NCI-H526 treated with DMSO at 0.1 percent for 48 hours (cell line): ENCODE results near the gene MSLN.

ENCODE experiments used
- DNase-seq: peaks from one replicate; lab custom pipeline; 2025; lab: John Stamatoyannopoulos, UW

MSLN gene

GRCh38 chr16:776824-777223 is 16.3 kb downstream of the MSLN start:
- no peak for DNase-seq

- peak; percentile 5 for DNase-seq
Observed at GRCh38 chr16:777826-778225, 17.3 kb downstream of the MSLN start.

GRCh38 chr16:778447-778846 is 17.9 kb downstream of the MSLN start:
- no peak for DNase-seq

- no peak for DNase-seq
Observed at GRCh38 chr16:778909-779527, 18.5 kb downstream of the MSLN start.

GRCh38 chr16:779561-779960 is 19.0 kb downstream of the MSLN start:
- DNase-seq = no peak

GRCh38 chr16:780296-780695 is 19.8 kb downstream of the MSLN start:
- DNase-seq = no peak

- no peak for DNase-seq
Observed at GRCh38 chr16:781346-782010, 20.9 kb downstream of the MSLN start.

- no peak for DNase-seq
Observed at GRCh38 chr16:782258-782657, 21.7 kb downstream of the MSLN start.

GRCh38 chr16:782766-783403 is 22.4 kb downstream of the MSLN start:
- DNase-seq = no peak

- DNase-seq = no peak
Observed at GRCh38 chr16:783404-784161, 23.0 kb downstream of the MSLN start.

- no peak for DNase-seq
Observed at GRCh38 chr16:784431-784830, 23.9 kb downstream of the MSLN start.

GRCh38 chr16:785563-786535 is 25.3 kb downstream of the MSLN start:
- peak; percentile 25 for DNase-seq

- DNase-seq = no peak
Observed at GRCh38 chr16:787321-787966, 26.9 kb downstream of the MSLN start.

- no peak for DNase-seq
Observed at GRCh38 chr16:787978-788398, 27.5 kb downstream of the MSLN start, which contains the start of gene RPUSD1. RPUSD1 (minus strand) TSS chr16:788381; CDS start chr16:787737, 644 bp downstream.

- DNase-seq = peak; percentile 66
Observed at GRCh38 chr16:788399-789126, 28.0 kb downstream of the MSLN start, which contains the start of gene CHTF18. CHTF18 (plus strand) TSS chr16:788620; CDS start chr16:788685, 65 bp downstream.

GRCh38 chr16:789191-789850 is 28.8 kb downstream of the MSLN start:
- no peak for DNase-seq

- no peak for DNase-seq
Observed at GRCh38 chr16:790086-790485, 29.6 kb downstream of the MSLN start.

- DNase-seq = no peak
Observed at GRCh38 chr16:791131-791530, 30.6 kb downstream of the MSLN start.

GRCh38 chr16:792221-792995 is 31.9 kb downstream of the MSLN start:
- no peak for DNase-seq
